SK-N-SH (cell line): Measurements from ENCODE around the gene CPSF4. TPM values are rescaled to one million over a fixed set of nuclear protein-coding genes. Genes with fewer than 3 reads are reported as not detected.

ENCODE experiments used
- CTCF ChIA-PET: fragments of 300-600, 350-600 bp; formaldehyde crosslinking; extraction: SDS; loops from one replicate; lab custom pipeline; 2021; lab: Yijun Ruan, JAX
- POLR2A ChIA-PET: fragments of 350-600 bp; sonication (Branson Sonifier 250); formaldehyde crosslinking; extraction: SDS; loops from one replicate; lab custom pipeline; 2020; ENCODE audit warnings: antibody characterized with exemption, inconsistent platforms; lab: Yijun Ruan, JAX
- DNase-seq: peaks from one replicate; pipeline ENCODE4 v3.0.0; 2012
- H2AFZ ChIP-seq: fragments of 200-600 bp; sonication (generic); 2 replicates; pipeline ENCODE4 v1.8.1; 2016; ENCODE audit warnings: antibody characterized with exemption, mild to moderate bottlenecking, low read depth
- H3F3A ChIP-seq: fragments of 200-600 bp; sonication (generic); replicated peaks from 2 replicates; pipeline ENCODE3; 2016; ENCODE audit warnings: antibody characterized with exemption, mild to moderate bottlenecking; ENCODE audit not compliant: insufficient read depth
- H3K27ac ChIP-seq, 2 experiments: fragments of 200-500 bp in 1 of 2; fragments of 200-600 bp in 1 of 2; sonication (Bioruptor generic) in 1 of 2; sonication (generic), shearing (Covaris generic) in 1 of 2; 2 replicates each; pipeline versions ENCODE4 v1.5.1 to v1.6.1; 2014 to 2016; ENCODE audit warnings: low read depth in 2 of 2, inconsistent platforms in 1 of 2, low read length in 1 of 2, mild to moderate bottlenecking in 1 of 2, mixed read lengths in 1 of 2
- H3K27me3 ChIP-seq: fragments of 200-600 bp; sonication (generic), shearing (Covaris generic); 2 replicates; pipeline ENCODE4 v1.6.1; 2016; ENCODE audit warnings: mixed run types; ENCODE audit not compliant: insufficient read depth
- H3K36me3 ChIP-seq, 2 experiments: fragments of 200-500 bp in 1 of 2; fragments of 200-600 bp in 1 of 2; sonication (Bioruptor generic) in 1 of 2; sonication (generic) in 1 of 2; replicated peaks in 1 of 2; 2 replicates each; pipeline versions ENCODE3 to v1.5.1; 2014 to 2016; ENCODE audit warnings: low read length in 1 of 2, mild to moderate bottlenecking in 1 of 2; ENCODE audit not compliant: insufficient read depth in 2 of 2, control insufficient read depth in 1 of 2
- H3K4me1 ChIP-seq, 2 experiments: fragments of 200-500 bp in 1 of 2; fragments of 200-600 bp in 1 of 2; sonication (Bioruptor generic) in 1 of 2; sonication (generic), shearing (Covaris generic) in 1 of 2; 2 replicates each; pipeline versions ENCODE4 v1.5.1 to v1.6.1; 2014 to 2016; ENCODE audit warnings: low read depth in 1 of 2, low read length in 1 of 2, mixed run types in 1 of 2; ENCODE audit not compliant: insufficient read depth in 2 of 2, control insufficient read depth in 1 of 2
- H3K4me2 ChIP-seq: fragments of 200-600 bp; sonication (generic), shearing (Covaris generic); 2 replicates; pipeline ENCODE4 v1.6.1; 2017; ENCODE audit warnings: mixed run types
- H3K4me3 ChIP-seq, 2 experiments: fragments of 200-500 bp in 1 of 2; fragments of 200-600 bp in 1 of 2; sonication (Bioruptor generic) in 1 of 2; sonication (generic), shearing (Covaris generic) in 1 of 2; 2 replicates each; pipeline versions ENCODE4 v1.5.1 to v1.8.1; 2014 to 2016; ENCODE audit warnings: low read depth in 2 of 2, inconsistent platforms in 1 of 2, low read length in 1 of 2, mild to moderate bottlenecking in 1 of 2, mixed read lengths in 1 of 2, moderate library complexity in 1 of 2
- H3K79me2 ChIP-seq: fragments of 200-600 bp; sonication (generic); 2 replicates; pipeline ENCODE4 v1.8.1; 2017; ENCODE audit warnings: mild to moderate bottlenecking; ENCODE audit not compliant: insufficient read depth
- H3K9ac ChIP-seq: fragments of 200-600 bp; sonication (generic); 2 replicates; pipeline ENCODE4 v1.6.1; 2017; ENCODE audit warnings: mixed run types
- H3K9me2 ChIP-seq: fragments of 200-600 bp; sonication (generic); 2 replicates; pipeline ENCODE4 v1.6.1; 2017; ENCODE audit warnings: mixed run types
- H3K9me3 ChIP-seq: fragments of 200-600 bp; sonication (generic); 2 replicates; pipeline ENCODE4 v1.6.1; 2017; ENCODE audit warnings: mixed run types, mild to moderate bottlenecking, moderate library complexity
- H4K20me1 ChIP-seq: fragments of 200-600 bp; sonication (generic); 2 replicates; pipeline ENCODE4 v1.6.1; 2017; ENCODE audit warnings: mild to moderate bottlenecking, mixed run types; ENCODE audit not compliant: insufficient read depth
- ELF1 ChIP-seq: IDR thresholded peaks from 2 replicates; pipeline ENCODE4 v1.4.0; 2012
- EP300 ChIP-seq, 2 experiments: IDR thresholded peaks; 2 replicates each; pipeline versions ENCODE4 v1.4.0 to v1.6.1; 2012; ENCODE audit warnings: borderline replicate concordance in 1 of 2, low read depth in 1 of 2, low read length in 1 of 2
- EZH2phosphoT487 ChIP-seq: fragments of 200-600 bp; sonication (generic); IDR thresholded peaks from 2 replicates; pipeline ENCODE4 v1.6.1; 2017; ENCODE audit warnings: low read depth, mixed run types, mild to moderate bottlenecking, antibody characterized with exemption, moderate library complexity, borderline replicate concordance
- GABPA ChIP-seq: IDR thresholded peaks from 2 replicates; pipeline ENCODE4 v1.4.0; 2012; ENCODE audit warnings: low read depth, mild to moderate bottlenecking
- JUND ChIP-seq: IDR thresholded peaks from 2 replicates; pipeline ENCODE4 v1.4.0; 2012
- MXI1 ChIP-seq: IDR thresholded peaks from 2 replicates; pipeline ENCODE4 v1.6.1; 2012; ENCODE audit warnings: mild to moderate bottlenecking, low read depth, low read length, improper control_type of control experiment
- NRF1 ChIP-seq: IDR thresholded peaks from 2 replicates; pipeline ENCODE4 v1.6.1; 2012; ENCODE audit warnings: low read depth, mild to moderate bottlenecking, low read length
- RXRA ChIP-seq: IDR thresholded peaks from 2 replicates; pipeline ENCODE4 v1.4.0; 2012; ENCODE audit warnings: low read depth, mild to moderate bottlenecking, borderline replicate concordance
- TAF1 ChIP-seq: IDR thresholded peaks from 2 replicates; pipeline ENCODE4 v1.6.1; 2012; ENCODE audit warnings: low read depth, mild to moderate bottlenecking, low read length, moderate library complexity, borderline replicate concordance
- TCF12 ChIP-seq: IDR thresholded peaks from 2 replicates; pipeline ENCODE4 v1.4.0; 2012
- WGBS: methylation state at CpG from one replicate; pipeline ENCODE4 v1.1.6; 2017; ENCODE audit warnings: low lambda C conversion rate; 5-methylcytosine and 5-hydroxymethylcytosine counted together
- polyA plus RNA-seq, 3 experiments: library from polyadenylated mRNA; depleted of rRNA; stranded (reverse); fragments of >200 nt; gene quantifications; 2 replicates each; pipeline ENCODE4 v1.2.3, GENCODE V29; 2012
- TF ChIP-seq, protein P1 (sequence below): IDR thresholded peaks from 2 replicates; pipeline ENCODE4 v1.6.1; 2012; ENCODE audit warnings: mild to moderate bottlenecking, low read depth, low read length, moderate library complexity
- TF ChIP-seq, protein P2 (sequence below): IDR thresholded peaks from 2 replicates; pipeline ENCODE4 v1.4.0; 2012; ENCODE audit warnings: low read depth
- TF ChIP-seq, protein P3 (sequence below): fragments of 150-350 bp; IDR thresholded peaks from 2 replicates; pipeline ENCODE4 v1.6.1; 2016; ENCODE audit warnings: mild to moderate bottlenecking, low read depth, low read length
- TF ChIP-seq, protein P4 (sequence below): IDR thresholded peaks from 2 replicates; pipeline ENCODE4 v1.4.0; 2012; ENCODE audit warnings: low read depth, borderline replicate concordance
- TF ChIP-seq, protein P5 (sequence below): fragments of 200-600 bp; sonication (generic); IDR thresholded peaks from 2 replicates; pipeline ENCODE4 v1.6.1; 2017; ENCODE audit warnings: antibody characterized with exemption, mild to moderate bottlenecking, moderate library complexity
- TF ChIP-seq, protein P6 (sequence below): IDR thresholded peaks from 2 replicates; pipeline ENCODE4; 2012

CPSF4 gene
- polyA plus RNA-seq, 1 of the 3 experiments (the other 2 are of a cell fraction) = 101 TPM

DNA sequence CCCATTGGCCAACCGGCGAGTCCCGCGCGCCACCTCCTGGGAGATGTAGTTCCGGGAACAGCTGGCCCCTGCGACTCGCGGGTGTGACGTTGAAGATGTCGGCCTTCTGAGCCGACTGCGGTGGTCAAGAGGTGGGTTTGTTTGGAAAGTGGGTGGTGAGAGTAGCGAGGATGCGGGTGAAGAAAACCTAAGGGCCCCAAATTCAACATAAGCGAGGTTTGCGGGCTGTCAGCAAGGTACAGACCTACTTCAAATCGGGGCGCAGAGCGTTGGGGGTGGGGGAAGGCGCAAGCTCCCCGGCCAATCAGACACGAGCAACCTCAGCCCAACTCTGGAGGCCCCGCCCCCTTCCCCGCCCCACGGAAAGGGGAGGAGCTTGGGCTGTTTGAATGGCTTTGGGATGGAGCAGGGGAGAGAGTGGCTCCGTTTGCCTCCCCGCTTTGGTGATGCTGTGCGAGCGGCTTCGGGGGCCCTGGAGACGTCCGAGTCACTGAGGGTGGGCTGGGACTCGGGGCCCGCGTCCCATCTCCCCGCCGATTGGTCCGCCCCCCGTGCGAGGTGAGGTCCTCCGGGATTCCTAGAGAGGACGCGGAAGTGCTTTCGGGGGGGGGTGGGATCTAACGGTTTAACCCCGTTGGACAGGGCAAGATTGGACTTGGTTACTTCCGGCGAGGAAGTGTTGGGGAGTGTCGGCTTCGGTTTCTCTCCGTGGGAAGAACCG, 66.0 kb downstream of the CPSF4 start, which contains the start of gene ZKSCAN5 (continued):
- TF ChIP-seq, protein P1, sequence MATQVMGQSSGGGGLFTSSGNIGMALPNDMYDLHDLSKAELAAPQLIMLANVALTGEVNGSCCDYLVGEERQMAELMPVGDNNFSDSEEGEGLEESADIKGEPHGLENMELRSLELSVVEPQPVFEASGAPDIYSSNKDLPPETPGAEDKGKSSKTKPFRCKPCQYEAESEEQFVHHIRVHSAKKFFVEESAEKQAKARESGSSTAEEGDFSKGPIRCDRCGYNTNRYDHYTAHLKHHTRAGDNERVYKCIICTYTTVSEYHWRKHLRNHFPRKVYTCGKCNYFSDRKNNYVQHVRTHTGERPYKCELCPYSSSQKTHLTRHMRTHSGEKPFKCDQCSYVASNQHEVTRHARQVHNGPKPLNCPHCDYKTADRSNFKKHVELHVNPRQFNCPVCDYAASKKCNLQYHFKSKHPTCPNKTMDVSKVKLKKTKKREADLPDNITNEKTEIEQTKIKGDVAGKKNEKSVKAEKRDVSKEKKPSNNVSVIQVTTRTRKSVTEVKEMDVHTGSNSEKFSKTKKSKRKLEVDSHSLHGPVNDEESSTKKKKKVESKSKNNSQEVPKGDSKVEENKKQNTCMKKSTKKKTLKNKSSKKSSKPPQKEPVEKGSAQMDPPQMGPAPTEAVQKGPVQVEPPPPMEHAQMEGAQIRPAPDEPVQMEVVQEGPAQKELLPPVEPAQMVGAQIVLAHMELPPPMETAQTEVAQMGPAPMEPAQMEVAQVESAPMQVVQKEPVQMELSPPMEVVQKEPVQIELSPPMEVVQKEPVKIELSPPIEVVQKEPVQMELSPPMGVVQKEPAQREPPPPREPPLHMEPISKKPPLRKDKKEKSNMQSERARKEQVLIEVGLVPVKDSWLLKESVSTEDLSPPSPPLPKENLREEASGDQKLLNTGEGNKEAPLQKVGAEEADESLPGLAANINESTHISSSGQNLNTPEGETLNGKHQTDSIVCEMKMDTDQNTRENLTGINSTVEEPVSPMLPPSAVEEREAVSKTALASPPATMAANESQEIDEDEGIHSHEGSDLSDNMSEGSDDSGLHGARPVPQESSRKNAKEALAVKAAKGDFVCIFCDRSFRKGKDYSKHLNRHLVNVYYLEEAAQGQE = no peak
- TF ChIP-seq TAF1 (peak; percentile 98), TCF12 (no peak), RXRA (no peak), EZH2phosphoT487 (no peak), EP300 (IDR thresholded peaks at IDR 0.05; ENCODE audit: borderline replicate concordance in 1 of 2, low read depth in 1 of 2, low read length in 1 of 2) (no peak), JUND (no peak), MXI1 (peak; percentile 60), ELF1 (peak; percentile 99)
- TF ChIP-seq, protein P2, sequence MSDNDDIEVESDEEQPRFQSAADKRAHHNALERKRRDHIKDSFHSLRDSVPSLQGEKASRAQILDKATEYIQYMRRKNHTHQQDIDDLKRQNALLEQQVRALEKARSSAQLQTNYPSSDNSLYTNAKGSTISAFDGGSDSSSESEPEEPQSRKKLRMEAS = peak; percentile 79
- TF ChIP-seq, protein P3, sequence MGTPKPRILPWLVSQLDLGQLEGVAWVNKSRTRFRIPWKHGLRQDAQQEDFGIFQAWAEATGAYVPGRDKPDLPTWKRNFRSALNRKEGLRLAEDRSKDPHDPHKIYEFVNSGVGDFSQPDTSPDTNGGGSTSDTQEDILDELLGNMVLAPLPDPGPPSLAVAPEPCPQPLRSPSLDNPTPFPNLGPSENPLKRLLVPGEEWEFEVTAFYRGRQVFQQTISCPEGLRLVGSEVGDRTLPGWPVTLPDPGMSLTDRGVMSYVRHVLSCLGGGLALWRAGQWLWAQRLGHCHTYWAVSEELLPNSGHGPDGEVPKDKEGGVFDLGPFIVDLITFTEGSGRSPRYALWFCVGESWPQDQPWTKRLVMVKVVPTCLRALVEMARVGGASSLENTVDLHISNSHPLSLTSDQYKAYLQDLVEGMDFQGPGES = no peak

DNA sequence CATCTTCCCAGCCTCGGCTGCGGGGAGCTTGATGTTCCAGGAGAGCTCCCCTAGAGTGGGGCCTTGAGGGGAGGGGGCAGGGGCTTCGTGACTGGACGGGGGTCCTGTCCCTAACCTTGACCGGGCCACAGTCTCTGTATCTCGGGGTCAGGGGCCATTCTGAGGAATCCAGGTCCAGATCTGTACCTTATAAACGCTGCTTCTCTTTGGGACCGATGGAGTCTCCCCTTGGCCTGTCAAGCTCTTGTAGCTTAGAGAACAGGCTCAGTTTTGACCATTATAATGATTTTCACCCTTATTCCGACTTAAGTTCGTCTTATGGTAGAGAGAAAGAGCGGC, 66.5 kb downstream of the CPSF4 start:
- TF ChIP-seq, protein P4, sequence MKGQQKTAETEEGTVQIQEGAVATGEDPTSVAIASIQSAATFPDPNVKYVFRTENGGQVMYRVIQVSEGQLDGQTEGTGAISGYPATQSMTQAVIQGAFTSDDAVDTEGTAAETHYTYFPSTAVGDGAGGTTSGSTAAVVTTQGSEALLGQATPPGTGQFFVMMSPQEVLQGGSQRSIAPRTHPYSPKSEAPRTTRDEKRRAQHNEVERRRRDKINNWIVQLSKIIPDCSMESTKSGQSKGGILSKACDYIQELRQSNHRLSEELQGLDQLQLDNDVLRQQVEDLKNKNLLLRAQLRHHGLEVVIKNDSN = no peak
- no peak for TF ChIP-seq TCF12
- no peak for TF ChIP-seq GABPA
- no peak for TF ChIP-seq NRF1
- TF ChIP-seq, protein P5, sequence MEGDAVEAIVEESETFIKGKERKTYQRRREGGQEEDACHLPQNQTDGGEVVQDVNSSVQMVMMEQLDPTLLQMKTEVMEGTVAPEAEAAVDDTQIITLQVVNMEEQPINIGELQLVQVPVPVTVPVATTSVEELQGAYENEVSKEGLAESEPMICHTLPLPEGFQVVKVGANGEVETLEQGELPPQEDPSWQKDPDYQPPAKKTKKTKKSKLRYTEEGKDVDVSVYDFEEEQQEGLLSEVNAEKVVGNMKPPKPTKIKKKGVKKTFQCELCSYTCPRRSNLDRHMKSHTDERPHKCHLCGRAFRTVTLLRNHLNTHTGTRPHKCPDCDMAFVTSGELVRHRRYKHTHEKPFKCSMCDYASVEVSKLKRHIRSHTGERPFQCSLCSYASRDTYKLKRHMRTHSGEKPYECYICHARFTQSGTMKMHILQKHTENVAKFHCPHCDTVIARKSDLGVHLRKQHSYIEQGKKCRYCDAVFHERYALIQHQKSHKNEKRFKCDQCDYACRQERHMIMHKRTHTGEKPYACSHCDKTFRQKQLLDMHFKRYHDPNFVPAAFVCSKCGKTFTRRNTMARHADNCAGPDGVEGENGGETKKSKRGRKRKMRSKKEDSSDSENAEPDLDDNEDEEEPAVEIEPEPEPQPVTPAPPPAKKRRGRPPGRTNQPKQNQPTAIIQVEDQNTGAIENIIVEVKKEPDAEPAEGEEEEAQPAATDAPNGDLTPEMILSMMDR = no peak
- TF ChIP-seq, protein P6, sequence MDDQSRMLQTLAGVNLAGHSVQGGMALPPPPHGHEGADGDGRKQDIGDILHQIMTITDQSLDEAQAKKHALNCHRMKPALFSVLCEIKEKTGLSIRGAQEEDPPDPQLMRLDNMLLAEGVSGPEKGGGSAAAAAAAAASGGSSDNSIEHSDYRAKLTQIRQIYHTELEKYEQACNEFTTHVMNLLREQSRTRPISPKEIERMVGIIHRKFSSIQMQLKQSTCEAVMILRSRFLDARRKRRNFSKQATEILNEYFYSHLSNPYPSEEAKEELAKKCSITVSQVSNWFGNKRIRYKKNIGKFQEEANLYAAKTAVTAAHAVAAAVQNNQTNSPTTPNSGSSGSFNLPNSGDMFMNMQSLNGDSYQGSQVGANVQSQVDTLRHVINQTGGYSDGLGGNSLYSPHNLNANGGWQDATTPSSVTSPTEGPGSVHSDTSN = no peak
- TF ChIP-seq, protein P3 = no peak
- TF ChIP-seq RXRA = no peak
- Histone ChIP-seq H3K9ac (peak overlapping the region; percentile 87), H3K4me1 (peaks cover 4 to 10% of the 10 kb centered on the region in 2 experiments; a peak in 2 of 4 replicates), H3K4me3 (peak overlapping the region; percentile 62 to 98), H3K79me2 (peaks cover 65% of the 10 kb centered on the region), H3K36me3 (peaks cover 0 to 16% of the 10 kb centered on the region in 2 experiments), H3K9me3 (no peaks in the 10 kb centered on the region), H3K9me2 (no peaks in the 10 kb centered on the region), H3K4me2 (peak overlapping the region; percentile 98), H4K20me1 (no peaks in the 10 kb centered on the region; the same call in 1 of the 2 replicates), H2AFZ (peak overlapping the region; percentile 84; the same call in 1 of the 2 replicates), H3K27me3 (no peaks in the 10 kb centered on the region), H3F3A (peaks cover 8% of the 10 kb centered on the region), H3K27ac (peak overlapping the region; percentile 89 to 91)
- POLR2A ChIA-PET = interaction anchor here (1.0 to 2.7 kb wide), 8 partner anchors 18 to 112 kb away, joined by 3 to 14 read pairs (median 6); partner anchors contain the start of genes BUD31, FAM200A, PDAP1 and ZNF655
- CTCF ChIA-PET = interaction anchor here (1.5 kb wide), 1 partner anchor 20 kb away, joined by 5 read pairs; no protein-coding TSS in a partner anchor
- 2% methylated on average over 9 of the region's 11 CpGs for WGBS
- no peak for DNase-seq
